HTERT RPE-1 (cell line): ENCODE results near the gene SCO2.
"Not testable (repeated sequence)": the region's sequence is repeated elsewhere in the genome, so short reads cannot be mapped to it uniquely, and the experiment has no call there.

Source experiments
- in situ Hi-C: fragments of 300-500 bp; cut with MboI; formaldehyde crosslinking; loops from 4 replicates; pipeline ENCODE4 v1.14.3; 2020; ENCODE audit warnings: low sequenced_read_pairs

Gene SCO2

DNA sequence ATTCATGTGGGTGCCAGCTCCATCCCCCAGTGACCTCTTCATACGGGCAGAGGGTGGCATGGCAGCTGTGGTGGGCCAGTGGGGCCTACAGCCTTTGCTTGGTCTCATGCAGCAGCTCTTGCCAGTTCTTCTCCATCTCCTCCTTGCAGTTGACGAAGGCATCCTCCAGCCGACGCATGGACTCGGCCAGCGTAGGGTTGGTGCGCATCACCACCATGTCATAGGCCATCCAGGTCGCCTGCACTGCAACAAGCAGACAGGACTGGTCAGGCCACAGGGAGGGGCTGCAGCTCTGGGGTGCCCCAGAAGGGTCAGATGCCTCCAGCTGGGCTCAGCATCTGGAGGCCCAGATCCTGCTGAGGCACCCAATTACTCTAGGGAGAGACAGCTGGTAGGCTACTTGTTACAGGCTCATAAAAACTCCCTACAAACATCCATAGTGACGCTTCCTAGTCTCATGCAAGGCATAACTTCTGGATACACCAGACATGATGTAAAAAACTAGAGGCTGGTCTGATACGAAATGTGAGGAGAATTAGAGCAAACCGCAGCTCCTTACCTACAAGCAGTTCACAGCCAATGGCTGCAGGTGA, 25.9 kb upstream of the SCO2 start:
- in situ Hi-C loops: no loop called here

DNA sequence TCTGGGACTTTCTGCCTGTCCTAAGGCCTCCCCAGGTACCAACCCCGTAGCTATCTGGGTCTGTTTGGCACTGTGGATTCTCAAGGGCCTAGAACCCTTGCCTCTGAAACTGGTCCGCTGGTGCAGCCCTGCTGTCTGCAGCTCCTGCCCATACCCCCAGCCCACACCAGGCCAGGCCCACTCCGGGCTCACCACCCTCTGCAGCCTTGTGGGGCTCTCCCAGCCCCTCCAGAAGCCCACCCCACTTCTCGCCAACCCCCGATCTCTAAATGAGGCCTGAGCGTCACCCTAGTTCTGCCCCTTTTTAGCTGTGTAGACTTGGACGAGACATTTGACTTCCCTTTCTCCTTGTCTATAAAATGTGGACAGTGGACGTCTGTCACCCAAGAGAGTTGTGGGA, 25.0 kb upstream of the SCO2 start:
- in situ Hi-C loops: no loop called here

DNA sequence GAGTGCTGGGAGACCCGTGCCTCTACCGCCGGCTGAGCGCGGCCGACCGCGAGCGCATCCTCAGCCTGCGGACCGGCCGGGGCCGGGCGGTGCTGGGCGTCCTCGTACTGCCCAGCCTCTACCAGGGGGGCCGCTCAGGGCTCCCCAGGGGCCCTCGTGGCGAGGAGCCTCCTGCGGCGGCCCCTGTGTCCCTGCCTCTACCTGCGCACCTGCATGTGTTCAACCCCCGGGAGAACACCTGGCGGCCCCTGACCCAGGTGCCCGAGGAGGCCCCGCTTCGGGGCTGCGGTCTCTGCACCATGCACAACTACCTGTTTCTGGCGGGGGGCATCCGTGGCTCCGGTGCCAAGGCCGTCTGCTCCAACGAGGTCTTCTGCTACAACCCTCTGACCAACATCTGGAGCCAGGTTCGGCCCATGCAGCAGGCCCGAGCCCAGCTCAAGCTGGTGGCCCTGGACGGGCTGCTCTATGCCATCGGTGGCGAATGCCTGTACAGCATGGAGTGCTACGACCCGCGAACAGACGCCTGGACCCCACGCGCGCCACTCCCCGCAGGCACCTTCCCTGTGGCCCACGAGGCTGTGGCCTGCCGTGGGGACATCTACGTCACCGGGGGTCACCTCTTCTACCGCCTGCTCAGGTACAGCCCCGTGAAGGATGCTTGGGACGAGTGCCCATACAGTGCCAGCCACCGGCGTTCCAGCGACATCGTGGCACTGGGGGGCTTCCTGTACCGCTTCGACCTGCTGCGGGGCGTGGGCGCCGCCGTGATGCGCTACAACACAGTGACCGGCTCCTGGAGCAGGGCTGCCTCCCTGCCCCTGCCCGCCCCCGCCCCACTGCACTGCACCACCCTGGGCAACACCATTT, 23.8 kb upstream of the SCO2 start:
- in situ Hi-C loops: no loop called here

DNA sequence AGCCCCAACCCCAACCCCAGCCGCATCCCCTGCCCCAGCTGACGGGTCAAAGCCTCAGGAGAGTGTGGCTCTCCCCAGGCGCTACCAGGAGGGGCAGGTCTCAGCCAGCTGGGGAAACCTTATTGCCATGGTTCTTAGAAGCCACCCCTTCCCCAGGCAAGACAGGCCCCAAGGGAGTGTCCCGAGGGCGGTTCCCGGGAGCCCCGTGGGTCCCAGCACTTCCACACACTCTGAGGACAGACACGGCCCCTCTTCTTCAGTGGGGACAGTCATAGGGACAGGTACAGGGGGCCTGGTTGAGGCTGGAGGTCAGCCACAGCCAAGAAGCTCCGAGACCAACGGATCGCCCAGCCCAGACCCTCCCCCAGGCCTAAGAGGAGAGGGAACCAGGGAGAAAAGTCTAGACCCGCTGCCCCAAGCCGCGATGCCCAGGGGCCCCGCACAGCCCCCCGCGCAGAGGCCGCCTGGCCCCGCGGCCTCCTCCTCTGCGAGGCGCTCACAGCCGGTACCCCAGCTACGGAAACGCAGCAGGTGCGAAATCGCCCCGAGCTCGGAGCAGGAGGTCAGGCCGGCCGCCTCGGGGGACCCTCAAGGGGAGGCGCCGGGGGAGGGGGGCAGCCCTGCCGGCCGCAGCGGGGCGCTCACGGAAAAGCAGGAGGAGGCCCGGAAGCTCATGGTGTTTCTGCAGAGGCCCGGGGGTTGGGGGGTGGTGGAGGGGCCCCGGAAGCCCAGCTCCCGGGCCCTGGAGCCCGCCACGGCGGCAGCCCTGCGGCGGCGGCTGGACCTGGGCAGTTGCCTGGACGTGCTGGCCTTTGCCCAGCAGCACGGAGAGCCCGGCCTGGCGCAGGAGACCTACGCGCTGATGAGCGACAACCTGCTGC, 22.9 kb upstream of the SCO2 start:
- in situ Hi-C loops: no loop called here

DNA sequence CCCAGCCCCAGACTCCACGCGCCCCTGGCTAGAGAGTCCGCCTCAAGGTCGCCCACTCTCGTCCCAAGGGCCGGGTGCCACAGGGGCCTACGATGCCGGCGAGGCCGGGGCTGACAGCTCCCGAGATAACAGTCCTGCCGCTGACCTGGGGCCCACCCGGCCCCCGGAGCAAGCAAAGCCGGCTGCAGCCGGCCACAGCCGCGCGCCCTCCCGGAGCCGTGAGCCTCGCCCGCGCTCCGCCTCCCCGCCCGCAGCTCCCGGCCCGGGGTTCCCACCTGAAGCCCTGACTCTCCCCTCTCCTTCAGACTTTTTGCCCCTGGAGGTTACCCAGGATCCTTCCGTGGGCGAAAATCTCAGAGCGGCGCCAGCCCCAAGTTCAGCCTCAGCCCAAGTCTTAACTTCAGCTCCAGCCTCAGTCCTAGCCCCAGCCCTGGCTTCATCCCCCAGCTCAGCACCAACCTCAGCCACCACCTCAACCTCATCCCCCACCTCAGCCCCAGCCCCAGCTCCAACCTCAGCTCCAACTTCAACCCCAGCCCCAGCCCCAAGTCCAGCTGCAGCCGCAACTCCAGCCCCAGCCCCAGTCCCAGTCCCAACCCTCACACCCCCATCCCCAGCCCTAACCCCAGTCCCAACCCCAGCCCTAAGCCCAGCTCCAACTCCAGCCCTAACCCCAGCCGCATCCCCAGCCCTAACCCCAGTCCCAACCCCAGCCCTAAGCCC, 22.0 kb upstream of the SCO2 start:
- in situ Hi-C loops: no loop called here

DNA sequence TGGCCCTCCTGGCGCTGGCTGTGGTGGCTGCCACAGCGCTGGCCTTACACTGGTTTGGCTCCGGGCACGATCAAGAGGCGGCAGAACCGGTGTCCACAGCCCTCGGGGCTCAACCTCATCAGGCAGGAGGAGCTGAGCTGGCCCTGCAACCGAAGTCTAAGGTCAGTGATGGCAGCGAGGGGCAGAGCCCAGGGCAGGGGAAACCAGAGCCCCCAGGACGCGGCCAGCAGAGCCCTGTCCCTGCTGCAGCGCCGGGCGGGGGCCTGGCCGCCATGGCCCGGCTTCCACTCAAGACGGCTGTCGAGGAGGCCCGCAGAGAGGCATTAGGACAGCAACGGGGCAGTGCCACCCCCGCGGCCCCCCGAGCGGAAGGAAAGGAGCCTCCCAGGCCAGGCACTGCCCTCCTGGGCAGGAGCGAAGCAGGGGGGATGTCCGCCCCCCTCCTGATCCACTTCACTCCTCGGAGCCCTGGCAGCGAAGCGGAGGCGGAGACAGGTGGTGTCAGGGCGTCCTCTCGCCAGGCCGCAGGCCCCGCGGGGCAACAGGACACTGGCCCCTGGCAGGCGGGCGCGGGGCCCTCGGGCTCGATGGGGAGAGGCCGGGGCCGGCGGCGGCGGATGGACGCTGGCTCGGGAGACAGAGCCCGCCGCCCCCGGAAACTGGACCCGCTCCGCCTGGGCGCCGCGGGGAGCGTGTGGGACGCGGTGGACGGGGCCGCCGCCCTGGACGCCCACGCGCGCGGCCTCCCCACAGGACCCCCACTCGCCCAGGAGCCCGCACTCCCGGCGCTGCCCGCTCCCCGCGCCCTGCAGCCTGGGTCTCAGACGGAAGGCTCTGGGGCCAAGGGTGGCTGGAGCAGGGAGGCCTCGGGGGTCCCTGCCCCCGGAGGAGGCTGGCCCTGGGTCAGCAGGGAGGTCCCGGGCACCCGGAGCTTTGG, 21.2 kb upstream of the SCO2 start:
- in situ Hi-C loops: no loop called here

DNA sequence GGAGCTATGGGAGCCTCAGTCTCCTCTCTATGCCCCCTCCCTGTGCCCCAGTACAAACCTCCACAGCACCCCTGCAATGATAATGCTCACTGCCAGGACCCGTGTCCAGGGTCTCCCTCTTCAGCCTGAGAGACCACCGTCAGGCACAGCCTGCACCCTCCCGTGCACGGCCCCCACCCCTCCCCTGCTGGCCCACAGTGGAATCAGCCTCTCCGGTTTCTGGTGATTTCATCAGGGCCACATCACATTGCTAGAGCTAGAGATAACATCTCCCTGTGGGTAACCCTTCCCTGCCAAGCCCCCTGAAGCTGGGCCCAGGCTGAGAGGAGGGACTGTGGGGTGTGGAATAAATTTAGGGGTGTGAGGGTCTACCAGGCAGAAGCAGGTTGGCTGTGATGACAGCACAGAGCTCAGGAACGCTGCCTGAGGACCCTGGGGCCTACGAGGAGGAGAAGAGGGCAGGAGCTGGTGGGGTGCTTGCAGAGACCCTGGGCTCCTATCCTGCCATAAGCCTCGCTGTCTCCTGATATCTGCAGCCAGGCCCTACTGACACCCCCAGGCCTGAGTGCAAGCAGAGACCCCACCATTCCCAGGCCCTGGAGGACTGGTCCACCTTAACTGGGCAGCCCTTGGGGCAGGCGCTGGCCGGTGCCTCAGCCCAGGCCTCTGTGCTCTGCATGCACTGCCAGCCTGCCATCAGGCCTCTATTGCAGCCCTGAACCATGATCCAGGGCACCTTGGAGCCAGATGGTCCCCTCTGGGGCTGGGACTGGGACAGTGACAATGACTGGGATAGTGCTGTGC, 20.3 kb upstream of the SCO2 start, which contains the start of gene KLHDC7B:
Gene KLHDC7B (plus strand): TSS at position 378 of the 804 bp plus-strand sequence. CDS start 345 bp downstream, at position 723.
- in situ Hi-C loops: no loop called here

DNA sequence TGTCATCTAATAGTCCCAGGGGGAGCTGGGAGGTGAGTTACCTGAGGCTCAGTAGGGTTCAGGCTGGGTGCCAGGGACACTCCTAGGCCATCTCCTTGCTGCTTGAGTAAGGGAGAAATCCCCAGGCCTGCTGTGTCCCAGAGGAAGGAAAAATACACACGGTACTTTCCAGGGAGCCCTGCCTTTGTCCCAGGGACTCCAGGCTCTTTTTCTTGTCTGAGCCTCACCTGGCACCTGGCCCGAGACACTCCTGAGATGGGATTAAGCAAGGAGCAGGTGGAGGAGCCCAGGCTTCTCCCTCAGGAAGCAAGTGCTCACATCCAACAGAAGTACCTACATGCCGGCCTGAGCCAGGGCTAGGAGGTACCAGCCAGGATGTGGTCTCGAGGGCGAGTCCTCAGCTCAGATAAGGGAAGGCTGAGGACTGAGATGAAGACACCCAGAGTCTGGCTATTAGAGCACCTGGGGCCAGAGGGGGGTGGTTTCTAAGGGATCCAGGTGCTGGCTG, 19.4 kb upstream of the SCO2 start:
- in situ Hi-C loops: no loop called here

DNA sequence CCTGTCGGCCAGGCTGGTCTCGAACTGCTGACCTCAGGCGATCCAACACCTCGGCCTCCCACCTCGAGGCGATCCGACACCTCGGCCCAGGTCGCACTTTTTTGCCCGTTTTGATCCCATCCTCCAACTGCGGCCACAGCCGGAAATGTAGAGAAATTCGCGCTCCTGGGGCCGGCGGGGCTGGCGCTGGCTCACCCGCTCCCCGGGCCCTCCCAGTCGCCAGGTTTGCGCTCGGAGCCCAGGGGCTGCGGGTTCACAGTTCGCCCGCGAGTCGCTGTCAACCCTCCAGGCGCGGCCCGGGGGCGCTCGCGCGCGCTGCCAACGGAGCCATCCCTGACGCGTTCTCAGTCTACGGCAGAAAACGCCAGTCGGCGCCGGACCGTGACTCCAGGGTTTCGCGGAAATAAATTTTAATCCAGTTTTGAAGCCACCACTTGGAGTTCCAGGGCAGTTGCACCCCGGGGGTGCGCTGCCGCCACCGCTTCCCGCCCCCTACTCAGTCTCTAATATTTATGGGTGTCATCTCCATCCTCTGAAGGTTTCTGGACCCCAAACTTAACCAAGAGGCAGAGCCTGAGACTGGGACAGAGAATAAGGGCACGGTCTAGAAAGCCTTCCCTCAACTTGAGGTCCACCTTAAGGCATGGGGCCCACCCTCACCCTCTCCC, 18.8 kb upstream of the SCO2 start:
- in situ Hi-C loops: no loop called here

DNA sequence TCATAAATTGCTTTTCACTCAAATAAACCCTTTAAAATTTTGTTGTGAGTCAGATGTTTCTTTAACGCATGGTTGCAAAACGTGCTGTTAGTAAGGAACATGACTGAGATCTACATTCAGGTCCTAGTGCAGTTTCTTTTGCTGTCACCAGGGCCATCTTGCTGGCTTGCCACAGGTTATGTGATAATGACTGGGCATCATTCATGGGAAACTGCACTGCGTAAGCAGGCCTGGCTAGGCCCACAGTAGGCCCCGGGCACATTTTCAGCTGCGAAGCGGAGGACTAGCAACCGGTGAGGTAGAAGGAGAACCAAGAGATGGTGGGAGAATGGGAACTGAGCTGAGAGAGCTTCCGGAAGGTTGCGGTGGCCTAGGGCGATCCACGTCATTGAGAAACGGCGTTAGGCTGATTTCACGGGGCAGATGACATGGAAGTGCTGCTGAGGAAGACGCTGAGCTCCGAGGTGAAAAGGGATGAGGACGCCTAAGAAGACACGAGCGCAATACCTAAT, 17.1 kb upstream of the SCO2 start:
- in situ Hi-C loops: no loop called here

DNA sequence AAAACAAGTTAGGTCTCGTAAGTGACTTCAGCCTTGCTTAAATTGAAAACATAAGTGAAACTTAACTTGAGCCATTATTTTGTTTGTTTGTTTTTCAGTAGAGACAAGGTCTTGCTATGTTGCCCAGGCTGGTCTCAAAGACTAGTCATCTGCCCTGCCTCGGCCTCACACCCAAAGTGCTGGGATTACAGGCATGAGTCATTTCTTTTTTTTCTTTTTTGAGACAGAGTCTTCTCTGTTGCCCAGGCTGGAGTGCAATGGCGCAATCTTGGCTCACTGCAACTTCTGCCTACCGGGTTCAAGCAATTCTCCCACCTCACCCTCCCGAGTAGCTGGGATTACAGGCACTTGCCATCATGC, 16.2 kb upstream of the SCO2 start:
- in situ Hi-C loops: not testable (repeated sequence)

DNA sequence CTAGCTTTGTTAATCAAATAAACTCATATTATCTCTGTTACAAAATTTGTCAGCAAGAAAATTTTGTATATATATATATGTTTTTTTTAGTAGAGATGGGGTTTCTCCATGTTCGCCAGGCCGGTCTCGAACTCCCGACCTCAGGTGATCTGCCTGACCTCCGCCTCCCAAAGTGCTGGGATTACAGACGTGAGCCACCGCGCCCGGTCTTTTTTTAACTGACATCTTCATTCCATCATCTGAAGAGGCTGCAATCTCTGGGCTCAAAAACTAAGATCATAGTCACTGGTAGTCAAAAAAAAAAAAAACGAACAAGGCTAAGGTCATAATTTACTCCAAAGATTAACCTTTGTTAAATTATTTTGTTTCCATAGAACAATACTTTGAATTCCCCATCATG, 15.0 kb upstream of the SCO2 start:
- in situ Hi-C loops: no loop called here

DNA sequence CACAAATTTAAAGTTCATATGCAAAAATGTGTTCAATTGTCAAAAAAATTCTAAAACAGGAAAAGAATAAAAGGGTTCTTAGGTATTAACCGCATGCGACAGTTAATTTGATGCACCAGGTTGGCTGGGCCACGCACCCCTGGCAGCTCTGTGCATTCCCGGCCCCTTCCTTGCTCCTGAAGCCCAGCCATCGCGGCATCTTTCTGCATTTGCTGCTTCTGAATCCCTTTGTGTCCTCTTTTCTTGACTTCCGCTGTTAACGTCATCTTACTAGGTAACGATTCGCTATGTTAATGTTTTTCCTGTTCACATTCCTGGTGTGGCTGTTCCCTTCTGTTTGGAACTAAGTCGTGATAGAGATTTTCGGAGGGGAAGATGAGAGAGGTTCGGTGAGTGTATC, 12.4 kb upstream of the SCO2 start:
- in situ Hi-C loops: no loop called here

DNA sequence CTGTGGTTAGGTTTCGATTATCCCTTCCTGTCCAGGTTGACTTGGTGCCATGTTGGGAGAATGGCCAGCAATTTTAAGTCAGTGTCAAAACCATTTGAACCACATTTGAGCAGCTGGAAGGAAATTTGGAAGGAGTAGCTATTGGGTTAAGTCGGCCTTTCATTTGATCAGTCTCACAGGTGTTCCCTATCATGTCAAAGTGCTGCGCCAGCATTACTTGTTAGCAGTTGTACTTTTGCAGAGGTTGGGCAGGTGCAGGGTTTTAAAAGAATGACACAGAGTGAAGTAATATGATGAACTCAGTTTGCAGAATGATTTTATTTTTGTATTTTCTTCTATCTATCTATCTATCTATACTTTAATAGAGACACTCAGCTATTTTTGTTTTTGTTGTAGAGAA, 10.8 kb upstream of the SCO2 start:
- in situ Hi-C loops: no loop called here

DNA sequence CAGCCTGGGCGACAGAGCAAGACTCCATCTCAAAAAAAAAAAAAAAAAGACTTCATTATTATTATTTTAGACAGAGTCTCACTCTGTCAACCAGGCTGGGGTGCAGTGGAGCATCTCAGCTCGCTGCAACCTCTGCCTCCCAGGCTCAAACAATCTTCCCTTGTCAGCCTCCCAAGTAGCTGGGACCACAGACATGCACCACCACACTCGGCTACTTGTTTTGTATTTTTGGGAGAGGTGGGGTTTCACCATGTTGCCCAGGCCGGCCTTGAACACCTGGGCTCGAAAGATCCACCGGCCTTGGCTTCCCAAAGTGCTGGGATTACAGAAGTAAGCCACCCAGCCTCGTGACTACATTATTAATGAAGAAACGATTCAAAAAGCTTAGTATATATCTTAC, 9.7 kb upstream of the SCO2 start:
- in situ Hi-C loops: no loop called here

DNA sequence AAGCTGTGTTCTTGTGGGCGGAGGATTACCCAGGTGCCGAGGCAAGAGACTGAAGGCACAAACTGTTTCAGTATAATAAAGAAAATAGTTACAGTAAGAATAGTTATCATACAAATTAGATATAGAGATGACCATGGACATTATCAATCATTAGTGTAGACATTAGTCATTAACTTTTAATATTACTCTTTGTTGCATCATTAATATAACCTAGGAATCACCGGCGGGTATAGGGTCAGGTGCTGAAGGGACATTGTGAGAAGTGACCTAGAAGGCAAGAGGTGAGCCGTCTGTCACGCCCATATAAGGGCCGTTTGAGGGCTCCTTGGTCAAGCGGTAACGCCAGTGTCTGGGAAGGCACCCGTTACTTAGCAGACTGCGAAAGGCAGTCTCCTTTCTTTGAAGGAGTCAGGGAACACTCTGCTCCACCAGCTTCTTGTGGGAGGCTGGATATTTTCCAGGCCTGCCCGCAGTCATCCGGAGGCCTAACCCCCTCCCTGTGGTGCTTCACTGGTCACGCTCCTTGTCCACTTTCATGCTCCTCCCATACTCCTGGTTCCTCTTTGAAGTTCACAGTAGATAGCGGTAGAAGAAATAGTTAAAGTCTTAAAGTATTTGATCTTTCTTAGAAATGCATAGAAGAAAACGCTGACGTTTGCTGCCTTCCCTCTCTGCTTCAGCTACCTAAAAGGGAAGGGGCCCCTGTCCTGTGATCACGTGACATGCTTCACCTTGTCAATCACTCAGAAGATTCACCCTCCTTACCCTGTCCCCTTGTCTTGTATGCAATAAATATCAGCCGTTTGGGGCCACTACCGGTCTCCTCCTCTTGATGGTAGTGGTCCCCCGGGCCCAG, 8.7 kb upstream of the SCO2 start:
- in situ Hi-C loops: not testable (repeated sequence)
